ENCODE measurements around the gene DNAJA4. TPM values are rescaled to one million over a fixed set of nuclear protein-coding genes. Genes with fewer than 3 reads are reported as not detected.

The DNAJA4 gene
- total and polyA plus RNA-seq, 2 of the 8 experiments (the other 6 are each of a cell fraction or from before 2014, with no cell fraction given), result 3.6 to 6.2 TPM

DNA sequence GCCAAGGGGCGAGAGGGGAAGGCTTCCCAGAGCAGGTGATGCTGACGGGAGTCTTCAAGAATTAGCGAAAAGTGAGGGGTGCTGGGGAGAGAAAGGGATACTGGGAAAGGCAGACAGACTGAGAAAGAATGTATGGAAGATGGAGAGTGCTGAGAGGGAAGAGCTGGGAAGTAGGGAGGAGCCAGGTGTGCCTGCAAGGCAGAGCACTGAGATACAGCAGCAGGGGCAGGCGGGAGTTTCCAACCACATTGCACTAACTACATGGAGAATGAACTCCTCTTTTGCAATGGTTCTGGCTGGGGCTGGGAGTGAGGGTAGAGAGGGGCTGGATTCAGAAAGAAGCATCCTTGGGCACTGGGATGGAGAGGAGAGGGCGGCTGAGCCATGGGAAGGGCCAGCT lies 59.8 kb downstream of the DNAJA4 start:
- Histone ChIP-seq H4K91ac (replicated peaks; ENCODE audit: insufficient read length, low read length) (peak overlapping the region; percentile 89), H4K8ac (ENCODE audit: extremely low read depth, insufficient read depth, low read length) (0 out of 2 replicates have a peak overlapping the region, but pooled peaks have one; percentile 9), H3K4ac (replicated peaks; ENCODE audit: insufficient read length, low read depth, low read length) (no peak overlapping the region), H3K18ac (ENCODE audit: extremely low read depth, low read length) (0 out of 2 replicates have a peak overlapping the region, but pooled peaks have one; percentile 16), H3K4me3 (ENCODE audit: extremely low read depth in 1 of 4, insufficient read depth in 2 of 4, low read depth in 3 of 4, low read length in 4 of 4) (no peak overlapping the region), H4K5ac (ENCODE audit: insufficient read length, low read depth, low read length) (no peak overlapping the region), H2BK20ac (ENCODE audit: low read length) (0 out of 2 replicates have a peak overlapping the region, but pooled peaks have one; percentile 66), H2BK120ac (replicated peaks; ENCODE audit: low read depth, low read length) (no peak overlapping the region), H2BK12ac (ENCODE audit: low read depth, low read length) (peak overlapping the region; percentile 80; the same call in 1 of the 2 replicates), H4K20me1 (replicated peaks in 1 of 2; ENCODE audit: control insufficient read depth in 1 of 2, insufficient read depth in 2 of 2, low read length in 2 of 2) (no peaks in the 10 kb centered on the region), H3K4me2 (ENCODE audit: insufficient read depth in 1 of 2, low read depth in 2 of 2, low read length in 2 of 2) (no peak overlapping the region), H3K9ac (replicated peaks in 1 of 4; ENCODE audit: extremely low read depth in 1 of 4, low read depth in 3 of 4, low read length in 3 of 4) (no peak overlapping the region), H2BK5ac (ENCODE audit: low read depth, low read length) (peak overlapping the region; percentile 75; the same call in 1 of the 2 replicates), H3K27ac (ENCODE audit: low read depth, low read length) (no peak overlapping the region), H3K4me1 (replicated peaks in 1 of 4; ENCODE audit: control insufficient read depth in 3 of 4, insufficient read depth in 4 of 4, low read length in 3 of 4) (peaks cover 8 to 19% (median 14%) of the 10 kb centered on the region in 4 experiments), H3K23me2 (ENCODE audit: low read depth, low read length) (no peaks in the 10 kb centered on the region), H3K79me2 (ENCODE audit: control insufficient read depth in 1 of 2, insufficient read depth in 2 of 2, low read length in 2 of 2) (no peaks in the 10 kb centered on the region), H3K79me1 (ENCODE audit: low read depth, low read length) (no peaks in the 10 kb centered on the region), H3K36me3 (ENCODE audit: control insufficient read depth in 2 of 4, insufficient read depth in 4 of 4, low read length in 3 of 4) (no peaks in the 10 kb centered on the region), H3K9me3 (ENCODE audit: insufficient read depth in 2 of 2, low read depth in 1 of 2, low read length in 1 of 2) (no peaks in the 10 kb centered on the region), H2BK15ac (ENCODE audit: low read length) (no peak overlapping the region; the same call in 1 of the 2 replicates), H2AK5ac (ENCODE audit: low read depth, low read length) (peak overlapping the region; percentile 86; the same call in 1 of the 2 replicates), H3K27me3 (replicated peaks in 1 of 4; ENCODE audit: control insufficient read depth in 3 of 4, extremely low read depth in 1 of 4, insufficient read depth in 3 of 4, low read length in 3 of 4) (no peaks in the 10 kb centered on the region), H2AFZ (ENCODE audit: low read length) (peak overlapping the region; percentile 13; the same call in 1 of the 2 replicates), H3K23ac (ENCODE audit: insufficient read length) (no peak overlapping the region), H3K14ac (ENCODE audit: insufficient read length) (no peak overlapping the region), H3K56ac (replicated peaks; ENCODE audit: insufficient read length, low read depth, low read length) (no peak overlapping the region)
- DNase-seq (ENCODE audit: low read depth in 1 of 2, low spot score in 2 of 2) (no peak), FAIRE-seq (no peak)
- TF ChIP-seq POLR2AphosphoS5 (IDR thresholded peaks at IDR 0.05; ENCODE audit: low read depth, low read length), result no peak
- no peak for TF ChIP-seq GTF2F1 (IDR thresholded peaks at IDR 0.05; ENCODE audit: borderline replicate concordance, low read depth, low read length)
- TF ChIP-seq TEAD4 (IDR thresholded peaks at IDR 0.05; ENCODE audit: low read depth, low read length), result no peak
- TF ChIP-seq TCF12 (IDR thresholded peaks at IDR 0.05; ENCODE audit: low read depth, low read length), result no peak
- TF ChIP-seq RFX5 (IDR thresholded peaks at IDR 0.05; ENCODE audit: borderline replicate concordance, low read depth, low read length), result no peak
- no peak for TF ChIP-seq ASH2L (IDR thresholded peaks at IDR 0.05; ENCODE audit: low read length)
- TF ChIP-seq NRF1 (IDR thresholded peaks at IDR 0.05; ENCODE audit: low read depth, low read length), result no peak
- no peak for TF ChIP-seq KDM4A (IDR thresholded peaks at IDR 0.05; ENCODE audit: low read depth, low read length, severe bottlenecking)
- TF ChIP-seq RBBP5 (IDR thresholded peaks at IDR 0.05; ENCODE audit: borderline replicate concordance, low read depth, low read length), result no peak
- TF ChIP-seq SUZ12 (IDR thresholded peaks at IDR 0.05; ENCODE audit: low read length), result no peak
- ChIA-PET POLR2A (ENCODE audit: partially characterized antibody) (interaction anchor here (1.2 to 1.6 kb wide), 2 partner anchors 20 to 25 kb away, joined by 4 read pairs; partner anchors contain the start of gene SKIC8), CTCF (ENCODE audit: partially characterized antibody) (interaction anchor here (0.6 to 5.6 kb wide), 6 partner anchors 12 to 99 kb away, joined by 3 to 42 read pairs (median 12); partner anchors contain the start of gene CRABP1)
- WGBS, 2 experiments (ENCODE audit: extremely low coverage in 1 of 2, insufficient coverage in 1 of 2, insufficient read length in 1 of 2, insufficient replicate concordance in 2 of 2, low coverage in 1 of 2, low lambda C conversion rate in 2 of 2, missing lambda C conversion rate in 1 of 2), result 89% methylated on average over 5 of the region's 5 CpGs; no CpG with 5 or more reads in 1 of the 2 experiments
